Measurements from ENCODE around the gene RIMBP3C.
"Not testable (repeated sequence)": the region's sequence is repeated elsewhere in the genome, so short reads cannot be mapped to it uniquely, and the experiment has no call there.

The RIMBP3C gene

DNA sequence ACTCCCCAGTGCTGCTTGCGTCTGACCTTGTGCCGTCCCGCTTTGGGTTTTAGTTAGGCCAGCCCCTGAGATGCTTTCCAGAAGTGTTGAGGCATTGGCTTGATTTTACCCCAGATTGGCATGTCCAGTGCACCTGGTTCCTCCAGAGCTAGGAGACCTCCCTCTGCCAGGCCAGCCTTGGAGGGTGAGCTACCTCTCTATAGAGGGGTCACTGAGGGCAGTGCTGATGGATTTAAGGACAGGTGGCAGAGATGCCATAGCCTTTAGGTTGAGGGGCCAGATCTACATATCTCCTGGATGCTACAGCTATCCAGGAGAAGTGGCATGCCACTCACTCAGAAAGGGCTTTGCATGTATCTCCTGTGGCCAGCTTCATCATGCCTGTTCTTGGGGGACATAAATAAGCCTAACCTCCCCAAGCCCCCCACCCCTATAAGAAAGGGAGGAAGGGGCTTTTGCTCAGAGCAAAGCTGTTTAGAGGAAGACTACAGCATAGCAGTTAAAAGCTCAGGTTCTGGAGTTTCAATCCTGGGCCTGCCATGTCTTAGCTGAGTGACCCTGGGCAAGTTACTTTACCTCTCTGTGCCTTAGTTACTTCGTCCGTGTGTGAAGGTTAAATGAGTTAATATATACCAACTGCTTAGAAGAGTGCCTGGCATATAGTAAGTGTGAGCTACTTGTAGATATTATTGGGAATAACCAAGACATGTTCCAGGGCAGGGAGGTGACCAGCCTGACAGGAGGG is 22.7 kb upstream of the RIMBP3C start:
- DNase-seq, result no peak

DNA sequence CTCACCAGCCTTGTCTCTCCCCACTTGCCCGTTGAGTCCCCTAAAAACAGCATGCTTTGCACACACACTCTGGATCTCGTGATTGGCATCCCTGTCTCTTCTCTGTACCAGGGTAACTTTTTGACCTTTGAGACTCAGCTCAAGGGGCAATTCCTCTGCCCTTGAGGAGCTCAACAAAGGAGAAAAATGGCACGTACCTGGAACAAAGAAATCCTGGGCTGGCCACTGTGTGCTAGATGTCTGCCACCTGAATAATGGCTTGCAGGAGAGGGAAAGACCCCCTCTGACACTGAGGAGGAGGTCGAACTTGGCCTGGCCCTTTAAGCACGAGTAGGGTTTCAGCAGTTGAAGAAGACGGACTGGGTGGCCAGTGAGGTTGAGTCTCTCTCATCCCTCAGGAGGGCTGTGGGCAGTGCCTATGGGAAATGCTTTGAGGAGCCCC is 22.1 kb upstream of the RIMBP3C start:
- DNase-seq, result no peak

DNA sequence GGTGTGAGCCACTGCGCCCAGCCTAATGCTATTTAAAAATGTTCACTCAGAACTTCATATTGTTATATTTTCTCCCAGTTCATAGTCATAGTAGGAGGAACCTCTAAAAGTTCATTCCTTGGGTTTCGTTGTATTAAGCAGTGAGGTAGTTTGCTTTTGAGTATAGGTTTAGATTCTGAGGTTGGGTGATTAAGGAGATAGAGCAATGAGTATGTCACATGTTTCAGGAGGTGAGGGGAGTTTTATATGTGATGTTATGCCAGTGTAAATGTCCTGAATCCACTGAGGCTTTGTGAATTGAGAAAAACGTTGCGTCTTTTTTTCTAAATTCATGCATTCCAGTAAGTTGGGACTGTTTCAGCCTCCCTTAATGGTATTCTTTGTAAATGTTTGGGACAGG is 20.4 kb upstream of the RIMBP3C start:
- no peak for DNase-seq

DNA sequence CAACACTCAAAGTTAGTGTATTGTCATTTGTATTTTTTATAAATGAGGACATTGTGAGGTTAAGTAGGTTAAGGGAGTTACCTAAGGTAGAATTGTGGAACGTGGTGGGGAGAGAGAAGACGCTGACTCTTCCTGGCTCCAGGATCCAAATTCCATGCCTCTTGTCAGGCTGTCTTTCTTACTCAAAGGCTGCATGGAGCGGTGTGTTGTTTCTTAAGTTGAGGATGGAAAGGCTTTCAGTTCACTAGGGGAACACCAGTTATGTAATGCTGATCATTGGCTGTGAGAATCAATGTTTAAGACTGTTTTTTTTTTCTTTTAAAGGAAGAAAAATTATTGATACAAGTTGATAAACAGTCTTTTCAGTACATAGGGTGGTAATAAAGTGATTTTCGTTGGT is 19.1 kb upstream of the RIMBP3C start:
- DNase-seq, result no peak

DNA sequence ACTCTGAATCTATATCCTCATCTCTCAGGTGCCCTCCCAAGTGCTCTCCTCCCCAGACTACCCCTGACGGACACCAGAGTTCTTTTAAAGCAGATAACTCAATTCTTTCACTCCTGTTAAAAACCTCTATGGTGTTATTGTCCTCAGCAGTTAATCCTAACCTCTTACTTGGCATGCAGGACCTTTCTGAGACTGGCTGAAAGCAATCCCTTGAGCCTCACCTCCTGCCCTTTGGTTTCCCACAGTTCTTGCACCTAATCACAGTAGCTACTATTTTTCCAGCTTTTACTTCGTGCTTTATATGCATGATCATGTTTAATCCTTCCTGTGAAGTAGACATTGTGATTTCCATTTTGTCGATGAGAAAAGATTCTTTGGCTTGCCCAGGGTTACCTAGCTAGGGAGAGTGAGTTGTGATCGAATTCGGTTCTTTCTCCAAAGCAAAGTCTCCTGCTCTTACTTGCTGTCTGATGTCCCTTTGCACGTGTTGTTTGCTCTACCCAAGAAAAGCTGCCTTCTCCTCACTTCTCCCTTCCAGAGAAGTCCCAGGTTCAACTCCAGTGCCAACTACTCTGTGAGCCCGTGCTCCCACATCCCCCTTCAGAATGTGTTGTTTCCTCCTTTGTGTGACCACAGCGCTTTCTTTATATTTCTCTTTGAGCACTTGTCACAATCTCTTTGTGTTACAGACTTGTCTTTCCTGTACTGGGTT is 18.4 kb upstream of the RIMBP3C start:
- DNase-seq, result no peak

DNA sequence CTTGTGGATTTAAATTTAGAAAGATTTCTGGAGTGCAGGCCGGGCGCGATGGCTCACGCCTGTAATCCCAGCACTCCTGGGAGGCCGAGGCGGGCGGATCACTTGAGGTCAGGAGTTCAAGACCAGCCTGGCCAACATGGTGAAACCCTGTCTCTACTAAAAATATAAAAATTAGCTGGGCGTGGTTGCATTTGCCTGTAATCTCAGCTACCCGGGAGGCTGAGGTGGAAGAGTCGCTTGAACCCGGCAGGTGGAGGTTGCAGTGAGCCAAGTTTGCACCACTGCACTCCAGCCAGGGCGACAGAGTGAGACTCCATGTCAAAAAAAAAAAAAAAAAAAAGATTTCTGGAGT is 17.8 kb upstream of the RIMBP3C start:
- DNase-seq, result not testable (repeated sequence)

DNA sequence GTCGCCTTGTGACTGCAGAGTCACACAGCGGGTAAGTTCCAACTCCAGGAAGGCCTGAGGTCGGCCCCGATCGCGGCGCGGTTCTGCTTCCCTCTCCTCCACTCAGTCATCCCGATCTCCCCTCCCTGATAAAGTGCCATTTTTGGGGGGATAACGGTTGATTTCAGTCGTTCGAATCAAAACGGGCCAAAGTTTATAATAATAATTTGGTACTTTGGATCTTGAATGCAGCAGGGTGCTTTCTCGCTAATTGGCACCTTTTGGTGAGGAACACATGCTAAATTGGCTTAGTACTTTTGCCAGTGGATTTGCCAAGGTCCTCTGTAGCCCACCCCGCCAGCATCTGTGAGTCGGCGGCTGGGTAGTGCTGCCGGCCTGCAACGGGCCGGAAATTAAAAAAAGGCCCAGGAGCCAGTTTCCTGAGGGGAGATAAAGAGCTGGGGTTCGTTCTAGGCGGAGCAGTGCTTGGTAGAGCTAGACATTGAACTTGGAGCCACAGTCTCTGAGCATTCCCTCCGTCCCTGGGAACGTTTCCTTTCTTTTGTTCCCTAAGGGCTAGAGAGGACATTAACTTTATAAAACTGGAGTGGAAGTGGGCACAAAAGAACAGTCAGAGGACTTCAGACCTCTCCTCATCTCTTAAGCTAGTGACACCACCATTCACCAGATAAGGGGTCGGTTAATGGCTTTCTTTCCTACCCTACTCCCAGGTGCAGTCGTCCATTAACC is 17.2 kb upstream of the RIMBP3C start:
- DNase-seq, result no peak

DNA sequence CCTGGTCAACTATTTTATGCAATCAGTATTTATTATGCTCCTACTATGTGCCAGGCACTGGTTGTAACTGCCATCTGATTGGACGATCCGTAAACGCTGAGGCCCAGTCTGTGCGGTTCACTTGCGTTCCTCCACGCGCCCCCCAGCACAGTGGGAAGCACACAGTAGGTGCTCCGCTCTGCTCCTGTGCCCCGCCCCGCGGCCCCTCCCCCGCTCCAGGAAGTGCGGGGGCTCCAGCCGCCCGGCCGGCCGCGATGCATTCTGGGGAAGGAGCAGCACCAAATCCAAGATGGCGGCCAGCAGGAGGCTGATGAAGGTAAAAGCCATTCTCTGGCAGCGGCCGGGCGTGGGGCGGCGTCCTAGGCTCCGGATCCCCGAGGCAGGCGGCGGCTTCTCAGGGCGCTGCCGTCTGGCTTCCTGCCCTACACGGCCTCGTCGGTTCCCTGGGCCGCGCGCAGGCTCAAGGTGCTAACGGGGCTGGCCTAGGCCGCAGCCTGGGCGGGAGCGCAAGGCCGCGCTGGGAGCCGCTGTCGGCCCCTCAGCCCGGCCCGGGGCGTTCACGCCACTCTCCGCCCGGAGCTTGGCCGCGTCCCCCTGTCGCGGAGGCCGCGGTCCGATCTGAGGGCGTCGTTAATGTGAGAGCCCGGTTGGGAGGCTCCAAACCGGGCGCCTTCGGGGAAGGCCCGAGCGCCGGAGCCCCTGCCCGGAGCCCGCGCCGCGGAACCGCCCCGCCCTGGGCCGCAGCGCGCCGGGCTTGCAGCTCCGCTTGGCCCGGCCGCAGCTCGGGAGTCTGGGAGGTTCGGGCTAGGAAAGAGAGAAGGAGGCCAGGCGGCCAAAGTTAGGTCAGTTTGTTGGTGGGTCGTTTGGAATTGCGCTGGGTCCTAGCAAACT is 16.4 kb upstream of the RIMBP3C start, which contains the start of gene UBE2L3:
UBE2L3 (plus strand) TSS at position 259 of the 891 bp plus-strand sequence; CDS start at position 290, 31 bp downstream.
- peak; percentile 74 for DNase-seq

DNA sequence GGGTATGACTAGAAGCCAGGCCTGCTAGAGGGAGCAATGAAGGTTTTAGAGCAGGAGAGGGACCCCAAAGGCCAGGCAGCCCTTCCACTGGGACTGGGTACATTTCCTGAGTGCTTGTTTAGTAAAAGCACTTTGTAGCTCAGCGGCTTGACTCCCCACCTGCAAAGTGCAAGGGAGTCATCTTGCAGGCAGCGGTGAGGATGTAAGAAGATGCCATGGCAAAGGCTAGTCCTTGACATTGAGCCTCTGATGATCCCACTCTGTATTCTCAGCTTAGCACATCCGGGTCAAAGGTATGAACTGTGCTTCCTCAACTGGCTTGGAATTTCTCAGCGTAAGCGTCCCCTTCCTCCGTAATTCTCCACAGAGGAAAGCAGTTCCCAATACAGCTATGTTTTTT is 13.2 kb upstream of the RIMBP3C start:
- no peak for DNase-seq

DNA sequence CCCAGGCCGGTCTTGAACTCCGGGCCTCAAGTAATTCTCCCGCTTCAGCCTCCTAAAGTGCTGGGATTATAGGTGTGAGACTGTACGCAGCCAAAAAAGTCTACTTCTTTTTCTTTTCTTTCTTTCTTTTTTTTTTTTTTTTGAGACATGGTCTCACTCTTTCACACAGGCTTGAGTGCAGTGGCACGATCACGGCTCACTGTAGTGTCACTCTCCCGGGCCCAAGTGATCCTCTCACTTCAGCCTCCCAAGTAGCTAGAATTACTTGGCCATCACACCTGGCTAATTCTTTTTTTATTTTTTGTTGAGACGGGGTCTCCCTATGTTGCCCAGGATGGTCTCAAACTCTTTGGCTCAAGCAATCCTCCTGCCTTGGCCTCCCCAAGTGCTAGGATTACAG is 12.7 kb upstream of the RIMBP3C start:
- DNase-seq, result no peak

DNA sequence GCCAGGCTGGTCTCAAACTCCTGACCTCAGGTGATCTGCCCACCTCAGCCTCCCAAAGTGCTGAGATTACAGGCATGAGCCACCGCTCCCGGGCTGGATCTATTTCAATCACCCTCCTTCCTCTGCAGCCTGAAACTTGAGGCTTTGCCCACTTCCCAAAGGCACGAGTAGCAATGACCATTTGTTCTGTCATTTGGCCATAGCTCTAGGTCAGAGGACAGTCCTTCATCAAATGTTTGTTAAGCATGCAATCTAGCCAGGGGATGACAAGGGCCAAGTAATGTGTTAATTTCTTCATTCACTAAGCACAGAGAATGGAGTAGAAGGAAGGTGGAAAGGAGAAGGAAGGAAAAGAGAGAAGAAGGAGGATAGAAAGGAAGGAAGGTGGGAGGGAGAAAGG is 9.4 kb upstream of the RIMBP3C start:
- not testable (repeated sequence) for DNase-seq

DNA sequence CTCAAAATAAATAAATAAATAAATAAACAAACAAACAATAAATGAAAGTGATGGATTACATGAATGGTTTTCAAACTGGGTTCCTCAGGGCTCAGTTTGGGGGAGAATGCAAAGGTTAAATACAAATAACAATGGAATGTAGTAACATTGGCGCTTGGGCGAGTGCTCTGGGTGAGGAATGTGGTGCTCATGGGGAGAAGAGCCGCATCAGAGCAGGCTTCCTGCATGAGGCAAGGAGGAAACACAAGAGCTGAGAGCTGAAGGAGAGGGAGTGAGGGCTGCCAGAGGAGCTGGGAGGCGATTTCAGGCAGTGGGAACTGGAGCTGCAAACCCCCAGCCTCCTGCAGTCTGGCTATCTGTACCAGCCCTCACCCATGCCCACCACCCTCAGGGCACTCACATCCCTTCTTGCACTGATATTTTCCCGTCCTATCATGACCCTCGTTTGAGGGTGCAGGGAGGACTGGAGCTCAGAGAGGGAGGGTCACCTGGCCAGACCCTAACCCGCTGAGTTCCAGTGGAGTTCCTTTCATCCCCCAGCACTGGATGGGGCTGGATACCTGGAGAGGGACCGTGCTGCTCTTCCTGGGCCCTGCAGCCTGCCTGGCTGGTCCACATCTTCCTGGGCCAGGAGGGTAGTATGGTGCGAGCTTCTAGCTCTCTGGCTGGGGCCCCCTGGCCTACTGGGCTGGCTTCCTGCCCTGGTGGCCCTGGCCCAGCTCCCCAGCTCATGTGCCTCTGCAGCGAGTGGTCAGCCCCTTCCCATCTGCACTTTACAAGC is 8.3 kb upstream of the RIMBP3C start:
- not testable (repeated sequence) for DNase-seq

DNA sequence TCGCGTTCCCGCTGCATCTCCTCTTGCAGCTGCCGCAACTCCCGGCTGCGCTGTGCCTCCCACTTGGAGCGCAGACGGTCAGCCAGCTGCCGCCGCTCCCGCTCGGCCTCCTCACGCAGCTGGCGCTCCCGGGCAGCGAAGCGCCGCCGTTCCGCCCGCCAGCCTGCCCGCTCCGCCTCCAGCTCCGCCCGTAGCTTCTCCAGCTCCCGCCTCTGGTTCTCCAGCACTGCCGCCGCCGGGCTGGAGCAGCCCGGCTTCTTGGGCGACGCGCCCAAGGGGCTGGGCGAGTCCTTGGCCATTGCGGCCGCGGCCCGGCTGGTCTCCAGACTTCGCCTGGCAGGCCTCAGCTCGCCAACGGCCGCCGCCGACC is 598 bp downstream of the RIMBP3C start:
- not testable (repeated sequence) for DNase-seq

DNA sequence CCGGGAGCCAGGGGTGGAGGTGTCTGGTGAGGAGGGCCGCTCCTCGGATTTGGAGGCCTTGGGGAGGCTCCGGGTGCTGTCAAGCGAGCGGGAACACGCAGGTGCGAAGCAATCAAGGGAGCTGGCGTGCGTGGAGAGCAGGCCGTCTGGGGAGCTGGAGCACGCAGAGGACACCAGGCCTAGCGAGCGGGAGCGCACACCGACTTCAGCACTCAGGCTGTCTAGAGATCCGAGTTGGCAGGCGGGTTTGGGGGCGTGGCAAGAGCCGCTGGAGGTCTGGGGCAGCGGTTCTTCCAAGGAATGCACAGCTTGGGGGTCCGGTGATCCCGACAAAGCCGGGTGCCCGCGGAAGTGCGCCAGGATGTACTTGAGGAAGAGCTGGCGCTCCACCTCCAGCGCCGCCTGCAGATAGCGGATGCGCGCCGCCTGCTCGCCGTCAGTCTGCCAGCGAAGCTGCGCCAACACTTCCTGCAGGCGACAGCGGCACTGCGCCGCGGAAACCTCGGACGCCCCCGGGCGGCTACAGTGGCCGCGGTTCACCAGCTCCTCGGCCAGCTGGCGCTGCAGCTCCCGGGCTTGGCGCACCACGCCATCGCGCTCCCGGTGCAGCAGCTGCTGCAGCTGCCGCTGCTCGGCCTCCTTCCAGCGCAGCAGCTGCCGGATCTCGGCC is 1.1 kb downstream of the RIMBP3C start:
- DNase-seq, result not testable (repeated sequence)

DNA sequence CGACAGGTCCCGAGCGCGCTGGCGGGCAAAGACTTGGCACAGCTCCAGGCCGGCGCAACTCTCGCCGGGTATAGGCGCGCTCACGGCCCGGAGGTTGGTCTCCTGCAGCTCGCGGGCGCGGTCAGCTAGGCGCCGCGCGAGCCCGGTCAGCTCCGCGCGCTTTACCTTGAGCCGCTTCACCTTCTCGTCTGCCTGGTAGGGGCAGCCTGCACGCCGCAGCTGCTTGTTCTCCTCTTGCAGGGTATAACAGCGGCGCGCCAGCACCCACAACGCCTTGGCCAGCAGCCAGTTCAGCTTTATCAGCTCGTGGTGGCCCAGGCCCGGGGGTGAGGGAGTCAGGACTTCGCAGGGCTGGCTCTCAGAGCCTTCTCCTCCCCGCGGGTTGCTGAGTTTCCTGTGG is 1.7 kb downstream of the RIMBP3C start:
- DNase-seq, result not testable (repeated sequence)

DNA sequence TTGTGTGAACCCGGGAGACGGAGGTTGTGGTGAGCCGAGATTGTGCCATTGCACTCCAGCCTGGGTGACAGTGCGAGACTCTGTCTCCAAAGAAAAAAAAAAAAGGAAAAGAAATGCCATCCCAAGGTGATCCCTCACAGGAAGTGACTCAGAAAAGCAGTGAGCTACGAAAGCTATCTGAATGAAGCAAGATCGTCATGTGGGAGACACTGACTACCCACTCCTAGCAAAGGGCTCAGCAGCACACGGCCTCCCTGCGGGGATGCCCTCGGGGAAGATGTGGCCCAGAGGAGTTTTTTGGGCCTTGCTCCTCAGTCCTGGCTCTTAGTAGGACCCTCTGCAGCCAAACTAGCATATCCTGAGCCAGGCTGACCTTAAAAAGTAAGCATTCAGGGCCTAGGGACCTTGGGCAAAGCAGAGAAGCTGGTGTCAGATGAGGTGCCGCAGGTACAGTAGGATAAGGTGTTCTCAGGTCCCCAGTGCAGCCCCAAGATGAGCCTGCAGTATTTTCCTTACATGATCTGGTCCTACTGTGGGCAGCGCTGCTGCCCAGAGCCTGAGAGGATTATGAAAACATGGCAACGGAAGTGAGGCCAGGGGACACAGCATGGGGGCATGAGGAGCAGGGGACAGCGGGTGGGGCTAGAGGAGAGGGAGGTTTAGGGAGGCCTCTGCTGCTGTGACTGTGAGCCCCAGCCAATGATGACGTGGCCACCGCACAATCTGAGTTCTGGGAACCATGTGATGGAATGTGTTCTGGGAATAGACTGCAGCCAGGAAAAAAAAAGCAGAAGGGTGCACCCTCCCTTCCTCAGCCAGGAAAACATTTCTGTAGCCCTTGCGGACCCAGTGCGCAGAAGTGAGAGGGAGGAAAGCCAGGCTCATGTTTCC is 6.6 kb downstream of the RIMBP3C start:
- DNase-seq, result not testable (repeated sequence)

DNA sequence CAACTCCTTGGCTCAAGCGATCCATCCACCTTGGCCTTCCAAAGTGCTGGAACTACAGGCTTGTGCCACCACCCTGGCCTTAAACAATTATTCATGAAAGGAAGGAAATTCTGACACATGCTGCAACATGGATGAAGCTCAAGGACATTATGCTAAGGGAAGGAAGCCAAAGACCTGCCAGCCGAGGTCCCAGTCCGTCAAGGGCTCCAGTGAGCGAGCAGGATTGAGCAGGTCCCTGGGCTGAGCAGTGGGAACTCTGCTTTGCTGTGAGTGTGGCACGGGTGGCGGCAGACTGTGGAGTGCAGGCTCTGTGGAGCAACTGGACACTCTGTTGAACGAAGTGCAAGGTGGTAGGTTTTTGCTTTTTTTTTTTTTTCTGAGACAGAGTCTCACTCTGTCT is 11.4 kb downstream of the RIMBP3C start:
- DNase-seq, result not testable (repeated sequence)

DNA sequence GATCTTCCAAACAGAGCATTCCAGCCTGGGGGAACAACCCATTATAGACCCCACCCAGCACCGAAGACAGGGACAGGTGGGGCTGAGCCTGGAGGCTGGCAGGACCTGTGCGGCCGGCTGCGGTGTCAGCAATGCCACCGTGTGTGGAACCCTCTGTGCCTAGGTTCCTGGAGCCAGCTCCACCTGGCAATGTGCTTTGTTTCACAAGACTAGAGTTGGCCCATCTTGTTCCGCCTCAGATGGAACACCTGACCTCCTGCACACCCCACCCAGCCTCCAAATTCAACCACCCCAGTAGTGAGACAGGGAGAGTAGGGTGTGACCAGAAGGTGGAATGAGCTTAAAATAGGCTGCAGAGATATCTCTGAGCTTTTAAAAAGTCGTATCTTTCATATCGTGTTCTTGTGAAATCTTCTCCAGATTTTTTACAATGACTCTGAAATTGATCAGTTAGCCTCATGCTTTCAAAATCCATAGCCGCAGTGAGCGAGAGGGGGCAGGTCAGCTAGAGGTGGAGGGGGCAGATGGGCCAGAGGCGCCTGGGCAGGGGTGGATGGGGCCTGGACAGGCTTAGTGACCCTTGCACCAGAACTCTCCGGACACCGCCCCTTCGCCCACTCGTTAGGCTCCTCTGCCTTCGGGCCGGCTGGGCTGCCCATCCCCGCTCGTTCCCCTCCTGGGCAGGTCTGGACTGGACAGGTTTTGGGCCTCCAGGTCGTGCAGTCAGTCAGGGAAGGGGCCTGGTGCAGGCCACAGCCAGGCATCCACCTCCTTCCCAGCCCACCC is 18.2 kb downstream of the RIMBP3C start:
- DNase-seq, result not testable (repeated sequence)

DNA sequence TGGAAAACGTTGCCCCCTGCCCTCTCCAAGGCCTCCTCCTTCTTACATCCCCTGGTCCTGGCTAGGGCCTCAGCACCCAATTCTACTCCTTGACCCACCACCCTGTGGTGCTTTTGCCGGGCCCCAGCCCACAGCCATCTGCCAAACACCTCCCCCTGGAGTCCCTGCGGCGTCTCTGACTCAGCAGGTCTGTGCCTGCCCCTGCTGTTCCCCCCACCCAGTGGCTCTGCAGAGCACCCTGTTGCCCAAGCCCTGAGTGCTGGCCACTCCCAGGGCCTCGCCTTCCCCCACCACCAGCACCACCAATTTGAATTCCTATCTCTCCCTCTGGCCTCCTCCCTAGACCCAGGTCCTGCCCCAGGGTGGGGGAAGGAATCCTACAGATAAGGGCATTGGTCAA is 19.7 kb downstream of the RIMBP3C start:
- DNase-seq, result not testable (repeated sequence)
